SU-DHL-6 (cell line): ENCODE data around the gene DCC.

ENCODE experiments used
- CTCF ChIP-seq: fragments of 200-600 bp; sonication (generic); IDR thresholded peaks from one replicate; pipeline ENCODE4 v1.5.1; 2017; ENCODE audit warnings: antibody characterized with exemption, mild to moderate bottlenecking, low read length, moderate library complexity; ENCODE audit not compliant: insufficient read depth, poor library complexity, severe bottlenecking
- EZH2phosphoT487 ChIP-seq: fragments of 200-600 bp; sonication (generic), shearing (Covaris generic); conservative IDR thresholded peaks from 2 replicates; pipeline ENCODE4 v1.6.1; 2018; ENCODE audit warnings: mild to moderate bottlenecking, antibody characterized with exemption, low read length, moderate library complexity, mixed read lengths

- TF ChIP-seq CTCF (no peak), EZH2phosphoT487 (no peak)
Observed at GRCh38 chr18:52339891-52340371, at the start of gene DCC.
